ENCODE data around the gene CCDC110.

GRCh38 chr4:185471235-185472102 lies at the start of gene CCDC110:
- peak; percentile 54 for TF ChIP-seq CTCF (IDR thresholded peaks at IDR 0.05; ENCODE audit: low read depth, low read length, poor library complexity, severe bottlenecking)
- no peak for TF ChIP-seq EZH2phosphoT487 (IDR thresholded peaks at IDR 0.05; ENCODE audit: borderline replicate concordance, low read length)

Data from DOHH2 (cell line).